K562 (cell line): ENCODE data around the gene AQP6. TPM values are rescaled to one million over a fixed set of nuclear protein-coding genes. Genes with fewer than 3 reads are reported as not detected.

ENCODE experiments used
- ATAC-seq: fragments of 200-7000 bp; cut with Tn5 transposase; 3 replicates; pipeline ENCODE4 v1.9.1; 2020; ENCODE audit warnings: moderate library complexity
- BruUV-seq: library from RNA; stranded (reverse); fragments of 400-500 nt; replicated peaks from 2 replicates; lab custom pipeline; 2021; lab: Mats Ljungman, UMichigan
- CTCF ChIA-PET: fragments of 300-600 bp; formaldehyde crosslinking; extraction: SDS; loops from one replicate; lab custom pipeline; 2021; ENCODE audit warnings: low intra/inter-chr PET ratio; lab: Yijun Ruan, JAX
- POLR2A ChIA-PET: fragments of 300-600, 350-650 bp; sonication (Branson Sonifier 250); formaldehyde crosslinking; extraction: SDS; loops from one replicate; lab custom pipeline; 2021; ENCODE audit warnings: antibody characterized with exemption, inconsistent platforms; lab: Yijun Ruan, JAX
- DNase-seq, 4 experiments: peaks; one replicate each; pipeline versions ENCODE4 v3.0.0 to v3.0.0-alpha.2; 2011 to 2018; ENCODE audit warnings: low spot score in 3 of 4, mixed read lengths in 3 of 4; ENCODE audit errors: extremely low read depth in 1 of 4
- FAIRE-seq: peaks from 2 replicates; lab custom pipeline; 2011; peaks lifted over from hg19 to GRCh38; lab: Jason Lieb, UNC
- H2AFZ ChIP-seq: 2 replicates; pipeline ENCODE4 v1.6.0; 2011; ENCODE audit warnings: low read depth, low read length, control low read depth, inconsistent platforms
- H3K27ac ChIP-seq: fragments of 200-600 bp; 3 replicates; pipeline ENCODE4 v1.8.0; 2011; ENCODE audit warnings: low read depth, mild to moderate bottlenecking, control low read depth, inconsistent platforms, low read length, moderate library complexity, mixed read lengths; ENCODE audit errors: extremely low read depth
- H3K27me3 ChIP-seq, 2 experiments: fragments of 300-600 bp in 1 of 2; 2 replicates in 1 of 2; 3 replicates in 1 of 2; pipeline versions ENCODE4 v1.6.0 to v1.8.0; 2011; ENCODE audit warnings: inconsistent platforms in 2 of 2, low read length in 2 of 2, mild to moderate bottlenecking in 1 of 2, mixed read lengths in 1 of 2, moderate library complexity in 1 of 2; ENCODE audit not compliant: control insufficient read depth in 2 of 2, insufficient read depth in 2 of 2
- H3K36me3 ChIP-seq: fragments of 300-600 bp; 3 replicates; pipeline ENCODE4 v1.8.0; 2011; ENCODE audit warnings: mild to moderate bottlenecking, low read length, inconsistent platforms; ENCODE audit not compliant: control insufficient read depth, insufficient read depth
- H3K4me1 ChIP-seq, 2 experiments: fragments of 200-600 bp in 1 of 2; replicated peaks in 1 of 2; 2 replicates in 1 of 2; 3 replicates in 1 of 2; pipeline versions ENCODE4 v1.5.1 to v1.8.0; 2011; ENCODE audit warnings: inconsistent platforms in 2 of 2, low read length in 2 of 2, mild to moderate bottlenecking in 1 of 2, mixed read lengths in 1 of 2, moderate library complexity in 1 of 2; ENCODE audit not compliant: control insufficient read depth in 2 of 2, insufficient read depth in 2 of 2
- H3K4me2 ChIP-seq: 2 replicates; pipeline ENCODE4 v1.6.1; 2011; ENCODE audit warnings: low read length, control low read depth, inconsistent platforms, mixed read lengths; ENCODE audit not compliant: insufficient read depth
- H3K4me3 ChIP-seq: fragments of 200-600 bp; sonication (generic), shearing (Covaris generic); 2 replicates; pipeline ENCODE4 v1.5.1; 2016; ENCODE audit warnings: control low read depth, inconsistent platforms
- H3K79me2 ChIP-seq: fragments of 200-600 bp; 3 replicates; pipeline ENCODE4 v1.8.0; 2011; ENCODE audit warnings: low read length, inconsistent platforms; ENCODE audit not compliant: control insufficient read depth, insufficient read depth
- H3K9ac ChIP-seq, 2 experiments: 2 replicates each; pipeline versions ENCODE4 v1.6.0 to v1.6.1; 2011; ENCODE audit warnings: low read depth in 2 of 2, low read length in 2 of 2, control low read depth in 1 of 2, inconsistent platforms in 1 of 2, mild to moderate bottlenecking in 1 of 2, mixed read lengths in 1 of 2; ENCODE audit not compliant: insufficient read depth in 1 of 2
- H3K9me1 ChIP-seq: one replicate; pipeline ENCODE4 v1.6.0; 2011; ENCODE audit warnings: inconsistent platforms, mild to moderate bottlenecking, low read length, moderate library complexity; ENCODE audit not compliant: control insufficient read depth, insufficient read depth
- H3K9me3 ChIP-seq: replicated peaks from 2 replicates; pipeline ENCODE4 v1.5.1; 2011; ENCODE audit warnings: low read depth, low read length, inconsistent platforms; ENCODE audit not compliant: control insufficient read depth, insufficient read depth
- H4K20me1 ChIP-seq: replicated peaks from 2 replicates; pipeline ENCODE4 v1.6.1; 2011; ENCODE audit warnings: low read length, inconsistent platforms, mixed read lengths; ENCODE audit not compliant: control insufficient read depth, insufficient read depth
- FOSL1 ChIP-seq: fragments of 200-800 bp; sonication (Bioruptor generic); conservative IDR thresholded peaks from 2 replicates; pipeline ENCODE4 v1.6.1; 2016; ENCODE audit warnings: missing genetic modification characterization, missing compliant biosample characterization
- FOXM1 ChIP-seq, 2 experiments: fragments of 450-650 bp in 1 of 2; sonication (generic) in 1 of 2; formaldehyde crosslinking in 1 of 2; IDR thresholded peaks; 2 replicates each; pipeline versions ENCODE4 v1.6.1 to v1.9.0; 2017 to 2022; ENCODE audit warnings: low read depth in 2 of 2, mild to moderate bottlenecking in 2 of 2, missing genetic modification reagents in 1 of 2, moderate library complexity in 1 of 2
- HNRNPUL1 ChIP-seq: fragments of 200-400 bp; formaldehyde crosslinking; IDR thresholded peaks from 2 replicates; pipeline ENCODE4 v1.6.1; 2017; ENCODE audit warnings: low read length
- IRF9 ChIP-seq: fragments of 450-650 bp; IDR thresholded peaks from 2 replicates; pipeline ENCODE4 v1.6.1; 2016; ENCODE audit warnings: missing biosample characterization, missing genetic modification characterization
- JUN ChIP-seq, 2 experiments: sonication (generic) in 1 of 2; formaldehyde crosslinking in 1 of 2; IDR thresholded peaks; 2 replicates each; pipeline versions ENCODE4 v1.6.1 to v1.8.0; 2012 to 2022; ENCODE audit warnings: borderline replicate concordance in 2 of 2, mild to moderate bottlenecking in 2 of 2, improper control_type of control experiment in 1 of 2, low read depth in 1 of 2, low read length in 1 of 2, missing genetic modification reagents in 1 of 2
- JUND ChIP-seq, 2 experiments: IDR thresholded peaks; 2 replicates in 1 of 2; 3 replicates in 1 of 2; pipeline ENCODE4 v1.6.1; 2011; ENCODE audit warnings: borderline replicate concordance in 2 of 2, low read depth in 2 of 2, low read length in 2 of 2, improper control_type of control experiment in 1 of 2, missing biosample characterization in 1 of 2, missing genetic modification characterization in 1 of 2, missing genetic modification reagents in 1 of 2
- TARDBP ChIP-seq: fragments of 450-650 bp; IDR thresholded peaks from 2 replicates; pipeline ENCODE4 v1.6.1; 2016
- THRA ChIP-seq: fragments of 450-650 bp; IDR thresholded peaks from 2 replicates; pipeline ENCODE4 v1.6.1; 2017; ENCODE audit warnings: mild to moderate bottlenecking, moderate library complexity
- XRCC5 ChIP-seq: fragments of 200-400 bp; formaldehyde crosslinking; IDR thresholded peaks from 2 replicates; pipeline ENCODE4 v1.6.1; 2017; ENCODE audit warnings: low read depth, mild to moderate bottlenecking, low read length
- ZC3H11A ChIP-seq: IDR thresholded peaks from 2 replicates; pipeline ENCODE4 v1.6.1; 2012; ENCODE audit warnings: low read depth, low read length, improper control_type of control experiment
- WGBS: fragments of 100-300 bp; shearing (Covaris generic); methylation state at CpG from one replicate; pipeline ENCODE4 v1.1.6; 2016; ENCODE audit warnings: low coverage, mixed read lengths; ENCODE audit not compliant: insufficient coverage; ENCODE audit errors: missing lambda C conversion rate; 5-methylcytosine and 5-hydroxymethylcytosine counted together
- in situ Hi-C: fragments of 300-500 bp; cut with MboI; formaldehyde crosslinking; loops from 4 replicates; pipeline ENCODE4 v1.15.0; 2018; ENCODE audit warnings: inconsistent platforms, mixed read lengths
- intact Hi-C: fragments of 100-400 bp; cut with micrococcal nuclease; formaldehyde crosslinking; loops from 2 replicates; pipeline ENCODE4 v1.14.2; 2022
- polyA plus RNA-seq, 8 experiments: library from polyadenylated mRNA; depleted of rRNA in 4 of 8; stranded (reverse) in 5 of 8; unstranded in 3 of 8; fragments of >200 nt; fragmentation: Nextera tagmentation in 2 of 8; fragmentation: Illumina TruSeq in 1 of 8; extraction: Ambion mirVana in 2 of 8; extraction: Trizol in 1 of 8; gene quantifications; 2 replicates each; pipeline versions ENCODE4 v1.2.1 to v1.2.3, GENCODE V29; 2011 to 2014; ENCODE audit warnings: inconsistent platforms in 1 of 8, missing spikeins in 1 of 8
- total RNA-seq, 7 experiments: library from RNA; depleted of rRNA in 6 of 7; stranded (reverse); fragments of >200 nt in 6 of 7; fragmentation: Illumina TruSeq in 2 of 7; extraction: Trizol in 2 of 7; gene quantifications; 2 replicates each; pipeline versions ENCODE4 v1.2.1 to v1.2.3, GENCODE V29; 2011 to 2021; ENCODE audit warnings: low replicate concordance in 1 of 7
- TF ChIP-seq, protein P1 (sequence below), 2 experiments: fragments of 450-650 bp in 1 of 2; sonication (generic) in 1 of 2; formaldehyde crosslinking in 1 of 2; IDR thresholded peaks in 1 of 2; conservative IDR thresholded peaks in 1 of 2; 2 replicates each; pipeline versions ENCODE4 v1.6.1 to v1.8.1; 2016 to 2023; ENCODE audit warnings: mild to moderate bottlenecking in 2 of 2, moderate library complexity in 2 of 2, inconsistent platforms in 1 of 2, missing genetic modification reagents in 1 of 2
- TF ChIP-seq, protein P2 (sequence below): fragments of 450-650 bp; formaldehyde crosslinking; IDR thresholded peaks from 2 replicates; pipeline ENCODE4 v1.4.0; 2022; ENCODE audit warnings: mild to moderate bottlenecking, moderate library complexity
- TF ChIP-seq, protein P3 (sequence below): fragments of 250-450 bp; sonication (Bioruptor Pico); IDR thresholded peaks from 2 replicates; pipeline ENCODE4 v1.8.0; 2022; ENCODE audit warnings: inconsistent platforms, mild to moderate bottlenecking, moderate library complexity, borderline replicate concordance

Gene AQP6
- total and polyA plus RNA-seq, 9 of the 15 experiments (the other 6 are each of a cell fraction or from before 2014, with no cell fraction given): 0.05 to 0.12 TPM; not detected in 7

DNA sequence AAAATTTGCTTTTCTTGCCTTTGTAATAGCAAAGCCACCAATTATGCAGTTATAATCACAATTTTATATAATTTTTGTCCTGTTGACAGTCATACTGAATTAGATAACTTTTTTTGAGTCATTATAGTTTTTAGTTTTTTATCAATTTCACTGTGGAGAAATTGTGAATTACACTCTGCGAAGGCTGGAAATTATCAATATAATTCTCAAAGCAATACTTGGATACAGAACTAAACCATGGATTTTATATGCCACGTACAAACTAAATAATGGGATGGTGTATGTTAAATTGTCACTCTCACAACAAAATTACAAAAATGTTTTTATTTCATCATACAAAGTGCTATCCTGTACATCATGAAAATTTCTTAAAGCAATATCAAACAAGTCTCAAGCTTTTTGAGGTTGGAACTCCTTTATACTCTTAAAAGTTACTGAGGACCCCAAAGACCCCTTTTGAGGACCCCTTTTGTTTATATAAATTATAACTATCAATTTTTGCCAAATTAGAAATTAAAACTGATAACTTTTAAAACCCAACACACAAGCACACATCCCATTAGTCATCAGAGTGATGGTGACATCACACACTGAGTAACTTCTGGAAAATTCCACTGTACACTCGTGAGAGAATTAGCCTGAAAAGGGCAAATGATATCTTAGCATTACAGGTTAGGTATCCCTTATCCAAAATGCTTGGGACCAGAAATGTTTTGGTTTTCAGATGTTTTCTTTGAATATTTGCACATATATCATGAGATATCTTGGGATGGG, 42.0 kb upstream of the AQP6 start:
- Histone ChIP-seq H3K4me2 (no peak overlapping the region), H4K20me1 (no peaks in the 10 kb centered on the region), H3K9me1 (no peaks in the 10 kb centered on the region), H3K9ac (no peak overlapping the region), H3K4me1 (no peaks in the 10 kb centered on the region; a peak in 1 of 5 replicates), H3K4me3 (no peak overlapping the region), H3K36me3 (no peaks in the 10 kb centered on the region), H3K9me3 (no peaks in the 10 kb centered on the region), H3K27ac (no peak overlapping the region), H2AFZ (no peak overlapping the region), H3K27me3 (peaks cover 6 to 12% of the 10 kb centered on the region in 2 experiments; a peak in 2 of 5 replicates), H3K79me2 (no peaks in the 10 kb centered on the region)
- in situ Hi-C loops: no loop called here
- ChIA-PET POLR2A (interaction anchor here (0.6 to 3.4 kb wide), 5 partner anchors 10 to 89 kb away, joined by 3 to 12 read pairs (median 4); no protein-coding TSS in a partner anchor), CTCF (no interaction called here)
- no peak for DNase-seq
- 36% methylated on average over 3 of the region's 3 CpGs for WGBS
- intact Hi-C loops: no loop called here
- FAIRE-seq: no peak
- no peak for ATAC-seq
- BruUV-seq: no TSS peak
- TF ChIP-seq JUND (IDR thresholded peaks at IDR 0.05; ENCODE audit: borderline replicate concordance, low read depth, low read length): peak; percentile 58; the same call in 1 of the 2 replicates
- TF ChIP-seq JUND (tag; IDR thresholded peaks at IDR 0.05; ENCODE audit: borderline replicate concordance, low read depth, low read length): peak; percentile 32; the same call in 1 of the 3 replicates
- no peak for TF ChIP-seq IRF9 (tag)
- TF ChIP-seq, protein P1, sequence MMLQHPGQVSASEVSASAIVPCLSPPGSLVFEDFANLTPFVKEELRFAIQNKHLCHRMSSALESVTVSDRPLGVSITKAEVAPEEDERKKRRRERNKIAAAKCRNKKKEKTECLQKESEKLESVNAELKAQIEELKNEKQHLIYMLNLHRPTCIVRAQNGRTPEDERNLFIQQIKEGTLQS (IDR thresholded peaks at IDR 0.05): peak; percentile 89
- TF ChIP-seq, protein P1 (CRISPR knock-in tag; conservative IDR thresholded peaks at IDR 0.05): no peak
- no peak for TF ChIP-seq XRCC5
- TF ChIP-seq, protein P2, sequence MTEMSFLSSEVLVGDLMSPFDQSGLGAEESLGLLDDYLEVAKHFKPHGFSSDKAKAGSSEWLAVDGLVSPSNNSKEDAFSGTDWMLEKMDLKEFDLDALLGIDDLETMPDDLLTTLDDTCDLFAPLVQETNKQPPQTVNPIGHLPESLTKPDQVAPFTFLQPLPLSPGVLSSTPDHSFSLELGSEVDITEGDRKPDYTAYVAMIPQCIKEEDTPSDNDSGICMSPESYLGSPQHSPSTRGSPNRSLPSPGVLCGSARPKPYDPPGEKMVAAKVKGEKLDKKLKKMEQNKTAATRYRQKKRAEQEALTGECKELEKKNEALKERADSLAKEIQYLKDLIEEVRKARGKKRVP (CRISPR knock-in tag): no peak
- no peak for TF ChIP-seq THRA
- no peak for TF ChIP-seq HNRNPUL1
- peak; percentile 77 for TF ChIP-seq FOSL1 (tag)
- 0 out of 2 replicates have a peak, but pooled peaks have one; percentile 34 for TF ChIP-seq JUN (IDR thresholded peaks at IDR 0.05; ENCODE audit: borderline replicate concordance, low read depth, low read length)
- no peak for TF ChIP-seq JUN (CRISPR knock-in tag; IDR thresholded peaks at IDR 0.05; ENCODE audit: borderline replicate concordance)
- no peak for TF ChIP-seq FOXM1 (IDR thresholded peaks at IDR 0.05; ENCODE audit: low read depth)
- no peak for TF ChIP-seq FOXM1 (CRISPR knock-in tag; IDR thresholded peaks at IDR 0.05; ENCODE audit: low read depth)
- TF ChIP-seq TARDBP: no peak
- TF ChIP-seq, protein P3, sequence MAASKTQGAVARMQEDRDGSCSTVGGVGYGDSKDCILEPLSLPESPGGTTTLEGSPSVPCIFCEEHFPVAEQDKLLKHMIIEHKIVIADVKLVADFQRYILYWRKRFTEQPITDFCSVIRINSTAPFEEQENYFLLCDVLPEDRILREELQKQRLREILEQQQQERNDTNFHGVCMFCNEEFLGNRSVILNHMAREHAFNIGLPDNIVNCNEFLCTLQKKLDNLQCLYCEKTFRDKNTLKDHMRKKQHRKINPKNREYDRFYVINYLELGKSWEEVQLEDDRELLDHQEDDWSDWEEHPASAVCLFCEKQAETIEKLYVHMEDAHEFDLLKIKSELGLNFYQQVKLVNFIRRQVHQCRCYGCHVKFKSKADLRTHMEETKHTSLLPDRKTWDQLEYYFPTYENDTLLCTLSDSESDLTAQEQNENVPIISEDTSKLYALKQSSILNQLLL: no peak
- no peak for TF ChIP-seq ZC3H11A
